ENCODE results near the gene TMEM139. TPM values are rescaled to one million over a fixed set of nuclear protein-coding genes. Genes with fewer than 3 reads are reported as not detected.

TMEM139 gene
- total RNA-seq, 1 experiment from 2014 or later, result 1.5 TPM

GRCh38 chr7:143321242-143321641 is 36.5 kb downstream of the TMEM139 start:
- peaks cover 33% of the 10 kb centered on the region for H3K4me1 Mint-ChIP-seq
- ChIA-PET POLR2A (interaction anchor here (0.9 to 1.7 kb wide), 2 partner anchors 24 to 86 kb away, joined by 3 to 4 read pairs; no protein-coding TSS in a partner anchor), CTCF (interaction anchor here (0.8 to 1.3 kb wide), 8 partner anchors 10 to 70 kb away, joined by 3 to 5 read pairs (median 3); no protein-coding TSS in a partner anchor)
- TF ChIP-seq ZNF317 (CRISPR knock-in tag; IDR thresholded peaks at IDR 0.05; ENCODE audit: borderline replicate concordance, low read depth) (no peak), HMGA2 (CRISPR knock-in tag; IDR thresholded peaks at IDR 0.05) (no peak), USF1 (CRISPR knock-in tag; IDR thresholded peaks at IDR 0.05) (no peak), GABPB1 (CRISPR knock-in tag; IDR thresholded peaks at IDR 0.05) (no peak), TEAD1 (CRISPR knock-in tag; IDR thresholded peaks at IDR 0.05) (no peak), ETV6 (CRISPR knock-in tag; IDR thresholded peaks at IDR 0.05) (no peak), ATF3 (CRISPR knock-in tag; conservative IDR thresholded peaks at IDR 0.05) (no peak), NFATC4 (CRISPR knock-in tag; IDR thresholded peaks at IDR 0.05) (no peak), ZNF138 (CRISPR knock-in tag; conservative IDR thresholded peaks at IDR 0.05) (no peak), E2F5 (CRISPR knock-in tag; IDR thresholded peaks at IDR 0.05) (no peak), AR (CRISPR knock-in tag; IDR thresholded peaks at IDR 0.05) (no peak), JAZF1 (CRISPR knock-in tag; IDR thresholded peaks at IDR 0.05) (no peak), ZNF121 (CRISPR knock-in tag; IDR thresholded peaks at IDR 0.05) (no peak), ZNF425 (CRISPR knock-in tag; conservative IDR thresholded peaks at IDR 0.05) (no peak), ZNF416 (CRISPR knock-in tag; IDR thresholded peaks at IDR 0.05) (no peak), ZBTB43 (CRISPR knock-in tag; IDR thresholded peaks at IDR 0.05) (no peak), CREM (CRISPR knock-in tag; IDR thresholded peaks at IDR 0.05) (no peak), FOXK1 (CRISPR knock-in tag; IDR thresholded peaks at IDR 0.05) (no peak), NR3C1 (CRISPR knock-in tag; conservative IDR thresholded peaks at IDR 0.05; ENCODE audit: low read depth) (no peak), EMX1 (CRISPR knock-in tag; IDR thresholded peaks at IDR 0.05) (no peak)
- no peak for DNase-seq (ENCODE audit: low spot score)
- H3K9me3 Mint-ChIP-seq, result no peaks in the 10 kb centered on the region
- H3K27me3 Mint-ChIP-seq (ENCODE audit: low read depth), result no peaks in the 10 kb centered on the region; the same call in 1 of the 2 replicates
- peak; percentile 55 for ATAC-seq
- no peak overlapping the region for H3K27ac Mint-ChIP-seq
- no peak overlapping the region for H3K4me3 Mint-ChIP-seq
- H3K36me3 Mint-ChIP-seq, result no peaks in the 10 kb centered on the region
